Calu3 (cell line): ENCODE results near the gene FOXP4. TPM values are rescaled to one million over a fixed set of nuclear protein-coding genes. Genes with fewer than 3 reads are reported as not detected.

Experiments used
- BruUV-seq: library from RNA; stranded (reverse); fragments of 400-500 nt; replicated peaks from 2 replicates; lab custom pipeline; 2021; lab: Mats Ljungman, UMichigan
- CTCF ChIA-PET: fragments of 300-600 bp; sonication (Branson Sonifier 250); formaldehyde crosslinking; loops from one replicate; lab custom pipeline; 2022; ENCODE audit warnings: antibody characterized with exemption; lab: Charles Lee
- DNase-seq: peaks from one replicate; pipeline ENCODE4 v3.0.0; 2022
- H3K27ac Mint-ChIP-seq: one replicate; pipeline ENCODE4 v1.8.0; 2022; ENCODE audit warnings: mixed read lengths; ENCODE audit not compliant: unreplicated experiment
- H3K27me3 Mint-ChIP-seq: one replicate; pipeline ENCODE4 v1.8.0; 2022; ENCODE audit warnings: mixed read lengths; ENCODE audit not compliant: unreplicated experiment
- H3K36me3 Mint-ChIP-seq: one replicate; pipeline ENCODE4 v1.8.0; 2022; ENCODE audit warnings: mild to moderate bottlenecking, moderate library complexity, mixed read lengths; ENCODE audit not compliant: insufficient read depth, unreplicated experiment
- H3K4me1 Mint-ChIP-seq: one replicate; pipeline ENCODE4 v1.8.0; 2022; ENCODE audit warnings: mild to moderate bottlenecking, low read depth, mixed read lengths; ENCODE audit not compliant: unreplicated experiment
- H3K4me3 Mint-ChIP-seq: one replicate; pipeline ENCODE4 v1.8.0; 2022; ENCODE audit warnings: mild to moderate bottlenecking, low read depth, moderate library complexity, mixed read lengths; ENCODE audit not compliant: unreplicated experiment
- H3K9me3 Mint-ChIP-seq: one replicate; pipeline ENCODE4 v1.8.0; 2022; ENCODE audit warnings: low read depth, mixed read lengths; ENCODE audit not compliant: unreplicated experiment
- intact Hi-C: fragments of 100-400 bp; cut with micrococcal nuclease; formaldehyde crosslinking; loops from one replicate; pipeline ENCODE4 v1.10.0; 2022; ENCODE audit not compliant: unreplicated experiment
- total RNA-seq: library from RNA; stranded (reverse); gene quantifications from 2 replicates; pipeline ENCODE4 v1.2.3, GENCODE V29; 2022
- TF ChIP-seq, protein P1 (sequence below): fragments of 200-600 bp; IDR thresholded peaks from one replicate; pipeline ENCODE4 v1.8.0; 2022; ENCODE audit warnings: antibody characterized with exemption; ENCODE audit not compliant: unreplicated experiment

FOXP4 gene
- total RNA-seq, 1 experiment from 2014 or later, result 47.8 TPM

DNA sequence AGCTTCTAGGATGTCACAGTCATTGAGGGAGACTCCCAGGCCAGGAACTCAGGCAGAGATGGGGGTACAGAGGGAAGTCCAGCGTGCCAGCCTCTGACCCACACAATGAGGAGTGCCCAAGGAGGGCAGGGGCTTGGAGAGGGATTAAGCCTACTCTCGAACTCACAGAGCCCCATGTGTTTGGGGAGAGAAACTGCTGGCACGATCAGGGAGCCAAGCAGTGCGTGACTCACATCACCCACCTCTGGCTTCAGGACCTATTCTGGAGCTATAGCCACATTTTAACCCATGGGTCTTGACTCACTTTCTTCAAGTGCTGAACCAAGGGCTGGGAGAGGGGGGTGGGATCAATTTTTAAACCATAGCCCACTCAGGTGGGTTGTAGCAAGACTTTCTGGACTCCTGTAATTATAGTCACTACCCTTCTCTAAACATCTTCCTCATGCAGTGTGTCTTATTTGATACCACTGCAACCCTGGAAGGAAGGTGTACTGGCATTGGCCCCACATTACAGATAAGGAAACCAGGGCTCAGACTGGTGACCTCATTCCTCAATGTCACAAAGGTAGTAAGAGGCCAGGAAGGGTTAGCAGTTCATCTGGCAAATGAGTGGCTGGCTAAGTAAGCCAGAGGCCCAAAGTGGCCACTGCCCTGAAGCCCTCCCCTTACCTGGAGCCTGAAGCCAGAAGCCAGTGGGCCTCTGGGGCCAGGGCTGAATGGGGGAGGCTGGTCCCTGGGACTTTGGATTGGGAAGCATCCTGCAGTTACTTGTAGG is 12.0 kb downstream of the FOXP4 start:
- BruUV-seq, result no TSS peak
- CTCF ChIA-PET, result no interaction called here
- no peak for DNase-seq
- intact Hi-C loops, result no loop called here
- Mint-ChIP-seq H3K9me3 (no peaks in the 10 kb centered on the region), H3K4me3 (no peak overlapping the region), H3K4me1 (no peaks in the 10 kb centered on the region), H3K36me3 (no peaks in the 10 kb centered on the region), H3K27ac (no peak overlapping the region), H3K27me3 (no peaks in the 10 kb centered on the region)
- TF ChIP-seq, protein P1, sequence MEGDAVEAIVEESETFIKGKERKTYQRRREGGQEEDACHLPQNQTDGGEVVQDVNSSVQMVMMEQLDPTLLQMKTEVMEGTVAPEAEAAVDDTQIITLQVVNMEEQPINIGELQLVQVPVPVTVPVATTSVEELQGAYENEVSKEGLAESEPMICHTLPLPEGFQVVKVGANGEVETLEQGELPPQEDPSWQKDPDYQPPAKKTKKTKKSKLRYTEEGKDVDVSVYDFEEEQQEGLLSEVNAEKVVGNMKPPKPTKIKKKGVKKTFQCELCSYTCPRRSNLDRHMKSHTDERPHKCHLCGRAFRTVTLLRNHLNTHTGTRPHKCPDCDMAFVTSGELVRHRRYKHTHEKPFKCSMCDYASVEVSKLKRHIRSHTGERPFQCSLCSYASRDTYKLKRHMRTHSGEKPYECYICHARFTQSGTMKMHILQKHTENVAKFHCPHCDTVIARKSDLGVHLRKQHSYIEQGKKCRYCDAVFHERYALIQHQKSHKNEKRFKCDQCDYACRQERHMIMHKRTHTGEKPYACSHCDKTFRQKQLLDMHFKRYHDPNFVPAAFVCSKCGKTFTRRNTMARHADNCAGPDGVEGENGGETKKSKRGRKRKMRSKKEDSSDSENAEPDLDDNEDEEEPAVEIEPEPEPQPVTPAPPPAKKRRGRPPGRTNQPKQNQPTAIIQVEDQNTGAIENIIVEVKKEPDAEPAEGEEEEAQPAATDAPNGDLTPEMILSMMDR, result no peak

DNA sequence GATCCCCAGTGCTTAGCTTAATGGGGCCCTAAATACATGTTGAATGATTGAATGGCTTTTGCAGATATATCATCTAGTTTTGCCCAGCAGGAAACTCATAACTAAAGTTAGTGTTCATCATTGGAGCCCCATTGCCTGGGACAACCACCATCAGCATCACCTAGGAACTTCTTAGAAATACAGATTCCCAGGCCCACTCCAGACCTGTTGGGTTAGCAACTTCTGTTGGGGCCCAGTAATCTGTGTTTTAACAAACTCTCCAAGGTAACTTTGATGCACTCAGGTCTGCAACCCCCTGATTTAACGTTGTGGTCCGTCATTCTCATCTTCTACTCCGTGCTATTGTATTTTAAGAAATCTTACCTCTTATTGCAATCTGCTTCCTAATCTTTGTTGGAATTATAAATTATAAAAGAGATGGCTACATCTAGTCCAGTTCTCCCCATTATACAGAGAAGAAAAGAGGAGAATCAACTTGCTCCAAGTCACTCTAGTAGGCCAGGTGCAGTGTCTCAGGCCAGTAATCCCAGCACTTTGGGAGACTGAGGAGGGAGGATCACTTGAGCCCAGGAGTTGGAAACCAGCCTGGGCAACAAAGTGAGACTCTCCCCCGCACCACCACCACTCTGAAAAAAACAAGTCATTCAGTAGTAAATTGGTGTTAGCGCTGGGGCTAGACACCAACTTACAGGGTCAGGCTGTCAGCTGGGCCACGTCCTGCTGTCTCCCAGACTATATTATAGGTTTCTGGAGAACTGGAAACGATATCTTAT is 13.7 kb downstream of the FOXP4 start:
- BruUV-seq, result no TSS peak
- no peaks in the 10 kb centered on the region for H3K4me1 Mint-ChIP-seq
- H3K27me3 Mint-ChIP-seq, result no peaks in the 10 kb centered on the region
- TF ChIP-seq, protein P1, result no peak
- no peak overlapping the region for H3K4me3 Mint-ChIP-seq
- H3K36me3 Mint-ChIP-seq, result no peaks in the 10 kb centered on the region
- no peak overlapping the region for H3K27ac Mint-ChIP-seq
- CTCF ChIA-PET, result interaction anchor here (0.7 kb wide), 1 partner anchor 917 kb away, joined by 5 read pairs; no protein-coding TSS in a partner anchor
- DNase-seq, result no peak
- intact Hi-C loops, result no loop called here
- H3K9me3 Mint-ChIP-seq, result no peaks in the 10 kb centered on the region

DNA sequence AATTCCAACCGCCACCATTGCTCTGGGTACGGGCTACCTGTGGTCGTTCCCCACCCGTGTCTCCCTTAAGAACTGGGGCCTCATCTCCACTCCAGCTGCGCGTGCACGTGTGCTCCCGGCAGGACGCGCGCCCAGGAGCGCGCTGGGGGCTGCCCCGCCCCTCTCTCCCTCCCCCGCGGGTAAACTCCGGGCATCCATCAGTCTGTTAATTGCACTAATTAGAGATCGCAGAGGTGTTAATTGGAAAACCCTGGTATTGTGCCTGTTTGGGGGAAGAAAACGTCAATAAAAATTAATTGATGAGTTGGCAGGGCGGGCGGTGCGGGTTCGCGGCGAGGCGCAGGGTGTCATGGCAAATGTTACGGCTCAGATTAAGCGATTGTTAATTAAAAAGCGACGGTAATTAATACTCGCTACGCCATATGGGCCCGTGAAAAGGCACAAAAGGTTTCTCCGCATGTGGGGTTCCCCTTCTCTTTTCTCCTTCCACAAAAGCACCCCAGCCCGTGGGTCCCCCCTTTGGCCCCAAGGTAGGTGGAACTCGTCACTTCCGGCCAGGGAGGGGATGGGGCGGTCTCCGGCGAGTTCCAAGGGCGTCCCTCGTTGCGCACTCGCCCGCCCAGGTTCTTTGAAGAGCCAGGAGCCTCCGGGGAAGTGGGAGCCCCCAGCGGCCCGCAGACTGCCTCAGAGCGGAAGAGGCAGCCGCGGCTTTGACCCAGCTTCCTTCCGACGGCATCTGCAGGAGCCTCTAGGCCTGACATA is 14.4 kb downstream of the FOXP4 start:
- Mint-ChIP-seq H3K4me1 (no peaks in the 10 kb centered on the region), H3K27ac (no peak overlapping the region), H3K4me3 (no peak overlapping the region), H3K27me3 (no peaks in the 10 kb centered on the region), H3K36me3 (no peaks in the 10 kb centered on the region), H3K9me3 (no peaks in the 10 kb centered on the region)
- no peak for DNase-seq
- intact Hi-C loops, result no loop called here
- CTCF ChIA-PET, result interaction anchor here (0.7 kb wide), 1 partner anchor 917 kb away, joined by 5 read pairs; no protein-coding TSS in a partner anchor
- TF ChIP-seq, protein P1, result no peak
- no TSS peak for BruUV-seq

DNA sequence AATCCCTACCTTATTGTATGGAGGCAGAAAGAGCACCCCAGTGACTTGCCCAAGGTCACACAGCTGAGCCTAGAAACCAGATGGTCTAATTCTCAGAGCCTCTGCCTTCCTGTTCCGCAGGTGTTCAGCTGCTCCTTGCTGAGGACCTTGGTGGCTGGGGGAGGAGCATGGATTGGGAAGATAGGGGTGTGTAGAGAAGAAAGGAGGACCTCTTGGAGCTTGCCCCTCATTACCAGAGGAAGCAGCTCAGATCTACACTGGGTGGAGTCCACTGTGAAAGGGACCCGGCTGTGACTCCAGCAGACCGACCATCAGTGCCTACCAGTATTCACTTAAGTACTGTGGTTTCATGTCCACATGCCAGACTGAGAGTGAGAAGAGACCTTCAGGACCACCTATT is 15.2 kb downstream of the FOXP4 start:
- BruUV-seq, result no TSS peak
- Mint-ChIP-seq H3K4me1 (no peaks in the 10 kb centered on the region), H3K36me3 (peaks cover 5% of the 10 kb centered on the region), H3K9me3 (no peaks in the 10 kb centered on the region), H3K27me3 (no peaks in the 10 kb centered on the region), H3K27ac (no peak overlapping the region), H3K4me3 (no peak overlapping the region)
- DNase-seq, result no peak
- intact Hi-C loops, result no loop called here
- CTCF ChIA-PET, result no interaction called here
- TF ChIP-seq, protein P1, result no peak
